Sigmoid colon (tissue), 4 donors: ENCODE data around the gene ZDHHC9.

Experiments used
- POLR2AphosphoS5 ChIP-seq, 4 donors: sonication (generic); formaldehyde crosslinking; IDR thresholded peaks; one replicate each; pipeline ENCODE4 v1.6.1; 2017; ENCODE audit warnings: antibody characterized with exemption in 4 of 4
- TF ChIP-seq, protein P1 (sequence below), 4 experiments: fragments of 450-650 bp in 3 of 4; fragments of 200-600 bp in 1 of 4; IDR thresholded peaks; one replicate each; pipeline ENCODE4 v1.5.1; 2016 to 2019; ENCODE audit warnings: antibody characterized with exemption in 4 of 4, mild to moderate bottlenecking in 3 of 4, moderate library complexity in 2 of 4

DNA sequence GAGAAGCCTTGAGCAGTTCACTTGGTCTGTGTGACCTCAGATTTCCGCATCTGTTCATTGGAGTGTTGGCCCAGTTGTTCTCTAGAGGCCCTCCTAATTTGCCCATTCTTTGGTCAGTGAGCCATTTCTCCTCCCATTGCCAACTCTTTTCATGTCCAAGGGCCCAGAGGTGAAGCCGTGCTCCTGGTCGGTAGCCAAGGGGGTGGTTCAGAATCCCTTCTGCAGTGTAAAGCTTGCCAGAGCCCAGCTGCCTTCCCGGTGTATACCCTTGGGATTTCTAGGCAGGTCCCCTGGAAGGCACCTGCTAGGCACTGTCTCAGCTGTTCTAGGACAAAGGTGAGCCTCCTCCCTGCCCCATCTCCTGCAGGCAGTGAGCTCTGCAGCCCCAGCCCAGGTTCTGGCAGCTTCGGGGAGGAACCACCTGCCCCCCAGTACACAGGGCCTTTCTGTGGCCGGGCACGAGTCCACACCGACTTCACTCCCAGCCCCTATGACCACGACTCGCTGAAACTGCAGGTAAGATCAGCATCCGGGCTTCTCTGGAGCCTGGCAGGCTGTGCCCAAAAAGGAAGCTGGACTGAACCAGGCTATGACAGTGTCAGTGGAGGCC is 51.6 kb downstream of the ZDHHC9 start:
- TF ChIP-seq, protein P1, sequence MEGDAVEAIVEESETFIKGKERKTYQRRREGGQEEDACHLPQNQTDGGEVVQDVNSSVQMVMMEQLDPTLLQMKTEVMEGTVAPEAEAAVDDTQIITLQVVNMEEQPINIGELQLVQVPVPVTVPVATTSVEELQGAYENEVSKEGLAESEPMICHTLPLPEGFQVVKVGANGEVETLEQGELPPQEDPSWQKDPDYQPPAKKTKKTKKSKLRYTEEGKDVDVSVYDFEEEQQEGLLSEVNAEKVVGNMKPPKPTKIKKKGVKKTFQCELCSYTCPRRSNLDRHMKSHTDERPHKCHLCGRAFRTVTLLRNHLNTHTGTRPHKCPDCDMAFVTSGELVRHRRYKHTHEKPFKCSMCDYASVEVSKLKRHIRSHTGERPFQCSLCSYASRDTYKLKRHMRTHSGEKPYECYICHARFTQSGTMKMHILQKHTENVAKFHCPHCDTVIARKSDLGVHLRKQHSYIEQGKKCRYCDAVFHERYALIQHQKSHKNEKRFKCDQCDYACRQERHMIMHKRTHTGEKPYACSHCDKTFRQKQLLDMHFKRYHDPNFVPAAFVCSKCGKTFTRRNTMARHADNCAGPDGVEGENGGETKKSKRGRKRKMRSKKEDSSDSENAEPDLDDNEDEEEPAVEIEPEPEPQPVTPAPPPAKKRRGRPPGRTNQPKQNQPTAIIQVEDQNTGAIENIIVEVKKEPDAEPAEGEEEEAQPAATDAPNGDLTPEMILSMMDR (IDR thresholded peaks at IDR 0.05), result no peak
- TF ChIP-seq POLR2AphosphoS5 (IDR thresholded peaks at IDR 0.05), result no peak
